Tibial nerve (tissue), 4 donors: ENCODE results near the gene BMAL1. TPM values are rescaled to one million over a fixed set of nuclear protein-coding genes. Genes with fewer than 3 reads are reported as not detected.
A peak's percentile ranks its signal among the peaks of the same experiment; 100 is the strongest.

Experiments used
- DNase-seq, 2 donors: peaks; one replicate each; pipeline ENCODE4 v3.0.0-alpha.2; 2019; ENCODE audit warnings: low spot score in 2 of 2
- H3K27ac ChIP-seq, 4 donors: fragments of 200-600 bp; sonication (generic) in 3 of 4; one replicate each; pipeline ENCODE4 v1.5.1; 2017 to 2019; ENCODE audit warnings: mild to moderate bottlenecking in 1 of 4
- H3K27me3 ChIP-seq, 2 donors: fragments of 200-600 bp; sonication (generic) in 1 of 2; one replicate each; pipeline versions ENCODE4 v1.5.1 to v1.6.0; 2017 to 2019
- H3K36me3 ChIP-seq, 3 donors: fragments of 200-600 bp; sonication (generic); one replicate each; pipeline ENCODE4 v1.5.1; 2018 to 2019
- H3K4me1 ChIP-seq, 4 donors: fragments of 200-600 bp; sonication (generic) in 3 of 4; one replicate each; pipeline ENCODE4 v1.5.1; 2017 to 2019
- H3K4me3 ChIP-seq, 4 donors: fragments of 200-600 bp; sonication (generic) in 3 of 4; one replicate each; pipeline ENCODE4 v1.5.1; 2017 to 2019; ENCODE audit warnings: mild to moderate bottlenecking in 1 of 4, moderate library complexity in 1 of 4
- H3K9me3 ChIP-seq, 4 donors: fragments of 200-600 bp; sonication (generic) in 3 of 4; one replicate each; pipeline ENCODE4 v1.5.1; 2017 to 2019
- EP300 ChIP-seq, 2 donors: sonication (generic); formaldehyde crosslinking; IDR thresholded peaks; one replicate each; pipeline ENCODE4 v1.6.1; 2017; ENCODE audit warnings: antibody characterized with exemption in 2 of 2, mild to moderate bottlenecking in 1 of 2
- POLR2A ChIP-seq, 2 donors: fragments of 450-650 bp; IDR thresholded peaks; one replicate each; pipeline ENCODE4 v1.6.1; 2017; ENCODE audit warnings: antibody characterized with exemption in 2 of 2, mild to moderate bottlenecking in 2 of 2, moderate library complexity in 2 of 2
- WGBS, 2 donors: methylation state at CpG; one replicate each; pipeline ENCODE4 v1.1.5; 2018; 5-methylcytosine and 5-hydroxymethylcytosine counted together
- total RNA-seq, 4 donors: library from RNA; depleted of rRNA; stranded (reverse); fragments of >200 nt; gene quantifications; one replicate each; pipeline ENCODE4 v1.1.0, GENCODE V29; 2016
- TF ChIP-seq, protein P1 (sequence below), 5 experiments: fragments of 200-600 bp in 3 of 5; fragments of 450-650 bp in 2 of 5; sonication (generic) in 3 of 5; IDR thresholded peaks; one replicate each; pipeline ENCODE4 v1.5.1; 2016 to 2019; ENCODE audit warnings: antibody characterized with exemption in 5 of 5, mild to moderate bottlenecking in 3 of 5, moderate library complexity in 2 of 5

The BMAL1 gene
- total RNA-seq, 4 donors from 2014 or later, result 34.5 to 61.2 (median 58.0) TPM

DNA sequence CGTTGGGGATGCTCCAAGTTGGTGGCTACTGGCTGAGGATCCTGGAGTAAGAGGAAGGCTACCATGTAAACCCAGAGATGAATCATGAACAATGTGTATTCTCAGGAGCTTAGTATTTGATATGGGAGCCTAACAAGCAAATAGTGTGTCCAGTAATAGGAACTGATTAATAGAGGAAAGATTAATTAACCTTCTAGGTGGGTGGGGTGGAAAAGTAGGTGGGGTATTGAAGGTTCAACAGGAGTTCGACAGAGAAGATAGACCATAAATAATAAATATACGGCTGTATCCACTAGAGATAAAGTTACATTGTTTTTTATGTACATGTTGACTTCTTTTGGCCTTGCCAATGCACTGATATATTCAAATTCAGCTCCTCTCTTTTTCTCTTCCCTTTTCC is 43.1 kb downstream of the BMAL1 start:
- WGBS, 2 donors, result 91% methylated on average over 3 of the region's 3 CpGs
- Histone ChIP-seq H3K36me3 (peaks cover 0 to 5% (median 0%) of the 10 kb centered on the region in 3 donors), H3K27ac (no peak overlapping the region), H3K4me3 (no peak overlapping the region), H3K9me3 (no peaks in the 10 kb centered on the region), H3K27me3 (no peaks in the 10 kb centered on the region), H3K4me1 (peaks cover 0 to 47% (median 28%) of the 10 kb centered on the region in 4 donors)
- DNase-seq, result no peak
- TF ChIP-seq POLR2A (IDR thresholded peaks at IDR 0.05), result no peak

DNA sequence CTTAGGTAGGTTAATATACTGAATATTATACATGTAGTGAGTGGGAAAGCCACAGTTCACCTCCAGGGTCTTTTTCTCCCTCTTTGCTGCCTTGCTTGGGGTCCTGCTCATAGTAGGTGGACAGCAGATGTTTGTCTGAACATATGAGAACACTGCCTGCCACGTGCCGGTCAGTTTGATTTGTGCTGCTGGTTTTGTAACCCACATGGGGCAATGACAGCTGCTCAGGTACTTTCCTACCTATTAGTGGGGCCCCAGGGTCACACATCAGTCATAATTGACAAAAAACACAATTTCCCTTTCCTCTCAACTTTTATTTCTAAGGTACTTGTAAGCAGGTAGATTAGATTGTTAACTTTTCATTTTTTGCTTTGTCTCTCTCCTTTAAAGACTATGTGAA is 43.8 kb downstream of the BMAL1 start:
- TF ChIP-seq, protein P1, sequence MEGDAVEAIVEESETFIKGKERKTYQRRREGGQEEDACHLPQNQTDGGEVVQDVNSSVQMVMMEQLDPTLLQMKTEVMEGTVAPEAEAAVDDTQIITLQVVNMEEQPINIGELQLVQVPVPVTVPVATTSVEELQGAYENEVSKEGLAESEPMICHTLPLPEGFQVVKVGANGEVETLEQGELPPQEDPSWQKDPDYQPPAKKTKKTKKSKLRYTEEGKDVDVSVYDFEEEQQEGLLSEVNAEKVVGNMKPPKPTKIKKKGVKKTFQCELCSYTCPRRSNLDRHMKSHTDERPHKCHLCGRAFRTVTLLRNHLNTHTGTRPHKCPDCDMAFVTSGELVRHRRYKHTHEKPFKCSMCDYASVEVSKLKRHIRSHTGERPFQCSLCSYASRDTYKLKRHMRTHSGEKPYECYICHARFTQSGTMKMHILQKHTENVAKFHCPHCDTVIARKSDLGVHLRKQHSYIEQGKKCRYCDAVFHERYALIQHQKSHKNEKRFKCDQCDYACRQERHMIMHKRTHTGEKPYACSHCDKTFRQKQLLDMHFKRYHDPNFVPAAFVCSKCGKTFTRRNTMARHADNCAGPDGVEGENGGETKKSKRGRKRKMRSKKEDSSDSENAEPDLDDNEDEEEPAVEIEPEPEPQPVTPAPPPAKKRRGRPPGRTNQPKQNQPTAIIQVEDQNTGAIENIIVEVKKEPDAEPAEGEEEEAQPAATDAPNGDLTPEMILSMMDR (IDR thresholded peaks at IDR 0.05), result no peak
- no peak for TF ChIP-seq POLR2A (IDR thresholded peaks at IDR 0.05)
- TF ChIP-seq EP300 (IDR thresholded peaks at IDR 0.05), result no peak
- Histone ChIP-seq H3K4me1 (peaks cover 0 to 39% (median 23%) of the 10 kb centered on the region in 4 donors), H3K36me3 (peaks cover 0 to 5% (median 0%) of the 10 kb centered on the region in 3 donors), H3K4me3 (no peak overlapping the region), H3K27me3 (no peaks in the 10 kb centered on the region), H3K9me3 (no peaks in the 10 kb centered on the region), H3K27ac (no peak overlapping the region)
- 85 to 87% methylated on average over 2 of the region's 2 CpGs for WGBS, 2 donors
- DNase-seq, result no peak

DNA sequence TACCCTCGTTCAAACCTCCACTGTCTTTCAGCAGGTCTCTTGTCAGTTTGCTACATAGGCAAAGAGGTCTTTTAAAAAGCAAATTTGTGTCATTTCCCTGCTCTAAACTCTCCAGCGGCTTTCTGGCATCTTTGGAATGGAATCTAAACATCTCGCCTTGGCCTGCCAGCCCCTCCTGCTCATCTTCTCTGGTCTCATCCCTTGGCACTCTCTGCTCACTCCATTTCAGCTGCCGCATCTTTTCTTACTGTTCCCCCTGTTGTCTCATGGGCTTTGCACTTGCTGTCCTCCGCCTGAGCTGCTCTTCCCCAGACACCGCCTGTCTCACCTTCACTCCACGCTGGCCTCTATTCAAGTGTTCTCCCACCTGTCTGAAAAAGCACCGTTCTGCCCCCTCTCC is 46.6 kb downstream of the BMAL1 start:
- WGBS, 2 donors, result 81 to 87% methylated on average over 8 of the region's 8 CpGs
- peaks cover 0 to 5% (median 0%) of the 10 kb centered on the region in 3 donors for H3K36me3 ChIP-seq
- H3K27ac ChIP-seq, result no peak overlapping the region
- H3K4me1 ChIP-seq, result peaks cover 0 to 26% (median 6%) of the 10 kb centered on the region in 4 donors
- no peaks in the 10 kb centered on the region for H3K27me3 ChIP-seq
- DNase-seq, result no peak
- no peak for TF ChIP-seq EP300 (IDR thresholded peaks at IDR 0.05)
- TF ChIP-seq, protein P1 (IDR thresholded peaks at IDR 0.05), result no peak
- TF ChIP-seq POLR2A (IDR thresholded peaks at IDR 0.05), result no peak
- no peaks in the 10 kb centered on the region for H3K9me3 ChIP-seq
- H3K4me3 ChIP-seq, result no peak overlapping the region

DNA sequence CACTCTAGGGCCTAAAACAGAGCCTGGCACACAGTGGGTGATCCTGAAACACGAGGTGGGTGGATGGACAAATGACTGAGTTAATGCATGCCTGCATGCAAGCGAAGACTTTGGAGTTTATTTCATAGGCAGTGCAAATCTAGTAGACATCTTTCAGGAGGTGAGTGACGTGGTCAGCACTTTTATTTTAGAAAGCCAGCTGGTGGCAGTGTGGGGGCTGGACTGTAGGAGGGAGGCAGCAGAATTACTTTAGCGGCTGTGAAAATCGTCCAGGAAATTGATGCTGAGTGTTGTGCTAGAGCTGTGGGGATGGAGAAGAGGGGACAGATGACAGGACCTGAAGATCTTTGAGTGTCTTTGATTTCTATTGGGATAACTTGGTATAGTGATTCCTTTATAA is 47.1 kb downstream of the BMAL1 start:
- no peak overlapping the region for H3K4me3 ChIP-seq
- H3K27ac ChIP-seq, result no peak overlapping the region
- peaks cover 0 to 5% (median 0%) of the 10 kb centered on the region in 3 donors for H3K36me3 ChIP-seq
- H3K4me1 ChIP-seq, result peaks cover 0 to 26% (median 7%) of the 10 kb centered on the region in 4 donors
- TF ChIP-seq, protein P1 (IDR thresholded peaks at IDR 0.05), result no peak
- TF ChIP-seq EP300 (IDR thresholded peaks at IDR 0.05) (no peak), POLR2A (IDR thresholded peaks at IDR 0.05) (no peak)
- H3K9me3 ChIP-seq, result no peaks in the 10 kb centered on the region
- no peak for DNase-seq
- 58 to 72% methylated on average over 5 of the region's 5 CpGs for WGBS, 2 donors
- no peaks in the 10 kb centered on the region for H3K27me3 ChIP-seq

DNA sequence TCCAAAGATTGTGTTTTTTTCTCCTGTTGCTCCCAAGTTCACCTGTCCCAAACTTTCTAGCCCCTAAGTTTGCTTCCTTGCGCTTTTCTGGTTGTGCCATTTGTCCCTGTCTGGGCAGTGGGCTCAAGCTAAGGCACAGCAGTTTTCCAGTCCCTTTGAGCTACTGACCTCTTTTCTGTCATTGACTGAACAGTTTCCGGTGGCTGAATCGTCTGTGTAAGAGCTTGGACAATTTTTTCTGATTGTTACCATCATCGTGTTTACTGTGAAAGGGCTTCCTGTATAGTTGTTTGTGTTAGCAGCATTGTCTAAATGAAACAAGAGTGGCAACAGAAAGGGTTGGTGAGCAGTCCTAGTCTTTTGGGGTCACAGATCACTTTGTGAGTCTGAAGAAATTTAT is 49.8 kb downstream of the BMAL1 start:
- peaks cover 0 to 5% (median 0%) of the 10 kb centered on the region in 3 donors for H3K36me3 ChIP-seq
- WGBS, 2 donors, result 51% methylated on average over 4 of the region's 4 CpGs
- no peaks in the 10 kb centered on the region for H3K9me3 ChIP-seq
- no peaks in the 10 kb centered on the region for H3K27me3 ChIP-seq
- peaks cover 0 to 47% (median 15%) of the 10 kb centered on the region in 4 donors for H3K4me1 ChIP-seq
- TF ChIP-seq, protein P1 (IDR thresholded peaks at IDR 0.05), result no peak
- no peak for TF ChIP-seq EP300 (IDR thresholded peaks at IDR 0.05)
- TF ChIP-seq POLR2A (IDR thresholded peaks at IDR 0.05), result no peak
- DNase-seq, result no peak
- peak overlapping the region in 1 of 4 donors; percentile 22 for H3K27ac ChIP-seq
- H3K4me3 ChIP-seq, result no peak overlapping the region

DNA sequence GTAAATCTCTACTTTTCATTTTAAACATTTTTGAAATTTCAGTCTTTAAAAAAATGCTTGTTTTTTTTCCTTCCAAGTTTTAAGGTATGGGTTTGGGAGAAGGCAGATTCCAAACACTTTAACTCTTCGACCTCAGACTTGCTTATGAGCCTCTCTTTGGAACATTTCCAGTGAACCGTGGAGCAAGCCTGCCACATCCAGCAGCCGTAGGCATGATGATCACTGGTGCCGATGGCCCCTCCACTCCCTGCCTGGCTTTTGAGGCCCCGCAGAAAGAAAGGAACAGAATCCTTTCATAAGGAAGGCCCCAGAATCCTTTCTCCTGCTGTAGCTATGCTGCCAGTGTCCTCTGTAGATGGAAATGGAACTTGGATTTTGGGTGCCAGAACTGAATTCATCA is 50.7 kb downstream of the BMAL1 start:
- TF ChIP-seq EP300 (IDR thresholded peaks at IDR 0.05), result no peak
- TF ChIP-seq, protein P1 (IDR thresholded peaks at IDR 0.05), result no peak
- no peak for TF ChIP-seq POLR2A (IDR thresholded peaks at IDR 0.05)
- WGBS, 2 donors, result 51 to 71% methylated on average over 5 of the region's 5 CpGs
- no peak overlapping the region for H3K27ac ChIP-seq
- H3K4me3 ChIP-seq, result no peak overlapping the region
- no peaks in the 10 kb centered on the region for H3K27me3 ChIP-seq
- no peaks in the 10 kb centered on the region for H3K9me3 ChIP-seq
- no peak for DNase-seq
- no peaks in the 10 kb centered on the region for H3K36me3 ChIP-seq
- H3K4me1 ChIP-seq, result peaks cover 0 to 54% (median 16%) of the 10 kb centered on the region in 4 donors
